GM21528 (cell line): ENCODE data around the gene COX6A1.
"Not testable (repeated sequence)": the region's sequence is repeated elsewhere in the genome, so short reads cannot be mapped to it uniquely, and the experiment has no call there.

Experiments
- ATAC-seq: cut with Tn5 transposase; IDR thresholded peaks from one replicate; pipeline ENCODE4 v1.9.1; 2021; ENCODE audit warnings: mild to moderate bottlenecking, moderate library complexity; ENCODE audit not compliant: unreplicated experiment, low FRiP score

Gene COX6A1

DNA sequence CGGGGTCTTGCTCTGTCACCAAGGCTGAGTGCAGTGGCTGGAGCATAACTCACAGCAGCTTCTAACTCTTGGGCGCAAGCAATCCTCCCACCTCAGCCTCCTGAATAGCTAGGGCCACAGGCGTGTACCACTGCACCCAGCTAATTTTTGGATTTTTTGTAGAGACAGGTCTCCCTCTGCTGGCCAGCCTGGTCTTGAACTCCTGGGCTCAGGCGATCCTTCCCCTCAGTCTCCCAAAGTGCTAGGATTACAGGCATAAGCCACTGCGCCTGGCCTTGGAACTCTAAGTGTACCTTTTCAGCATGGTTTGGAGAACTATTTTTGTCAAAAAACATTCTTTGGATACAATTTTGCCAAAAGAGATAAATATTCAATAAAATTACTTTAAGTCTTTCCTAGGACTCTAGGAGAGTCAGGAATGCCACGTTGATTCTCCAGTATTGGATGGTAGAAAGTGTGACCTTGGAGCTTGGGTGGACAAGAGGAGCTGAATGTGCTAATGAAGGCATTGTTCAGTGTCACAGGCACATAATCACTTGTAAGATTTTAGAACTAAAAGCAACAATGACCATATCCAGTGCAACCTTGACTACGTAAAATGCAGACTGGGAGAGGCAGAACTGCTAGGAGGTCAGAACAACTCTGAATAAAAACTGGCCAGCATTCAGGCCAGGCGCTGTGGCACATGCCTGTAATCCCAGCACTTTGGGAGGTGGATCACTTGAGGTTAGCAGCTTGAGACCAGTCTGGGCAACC, 28.8 kb downstream of the COX6A1 start:
- ATAC-seq: no peak

DNA sequence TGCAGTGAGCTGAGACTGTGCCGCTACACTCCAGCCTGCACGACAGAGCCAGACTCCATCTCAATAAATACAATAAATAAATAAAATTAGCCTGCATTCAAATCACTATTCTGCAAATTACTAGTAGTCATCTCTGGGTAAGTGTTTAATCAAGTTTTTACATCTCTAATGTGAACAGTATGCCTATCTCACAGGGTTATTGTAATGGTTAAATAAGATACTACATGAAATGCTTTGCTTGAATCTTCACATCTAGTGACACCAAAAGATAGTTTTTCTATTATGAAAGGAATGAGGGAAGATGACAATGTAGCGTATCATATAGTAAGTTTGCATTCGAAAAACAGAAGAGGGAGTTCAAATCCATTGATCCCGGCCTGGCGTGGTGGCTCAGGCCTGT, 29.5 kb downstream of the COX6A1 start:
- no peak for ATAC-seq

GRCh38 chr12:120468325-120468820, 30.5 kb downstream of the COX6A1 start:
- peak; percentile 9 for ATAC-seq

- peak; percentile 30 for ATAC-seq
Observed at GRCh38 chr12:120468821-120469449, 31.0 kb downstream of the COX6A1 start.

- ATAC-seq: peak; percentile 88
Observed at GRCh38 chr12:120469450-120470149, 31.7 kb downstream of the COX6A1 start, which contains the start of gene SRSF9. SRSF9 (minus strand) TSS chr12:120469748; CDS start chr12:120469609, 139 bp downstream.

GRCh38 chr12:120470150-120470784, 32.4 kb downstream of the COX6A1 start:
- ATAC-seq: peak; percentile 20

DNA sequence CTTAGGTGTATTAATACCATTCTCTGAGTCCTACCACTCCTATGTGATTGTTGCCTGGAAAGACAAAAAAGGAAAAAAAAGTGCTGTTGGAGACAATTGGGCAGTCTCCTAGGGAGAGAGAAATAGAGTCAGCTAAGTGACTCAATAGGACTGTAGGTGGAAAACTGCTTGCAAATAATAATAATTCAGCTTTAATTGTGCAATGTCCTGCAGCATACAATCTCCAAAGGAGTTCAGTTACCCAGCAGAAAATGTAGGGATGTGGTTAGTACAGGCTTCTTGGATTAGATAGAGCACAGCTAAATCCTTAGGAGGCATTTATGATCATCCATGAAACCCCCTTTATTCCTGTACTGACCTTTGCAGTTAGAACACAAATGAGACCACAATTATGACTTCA, 34.6 kb downstream of the COX6A1 start:
- no peak for ATAC-seq

DNA sequence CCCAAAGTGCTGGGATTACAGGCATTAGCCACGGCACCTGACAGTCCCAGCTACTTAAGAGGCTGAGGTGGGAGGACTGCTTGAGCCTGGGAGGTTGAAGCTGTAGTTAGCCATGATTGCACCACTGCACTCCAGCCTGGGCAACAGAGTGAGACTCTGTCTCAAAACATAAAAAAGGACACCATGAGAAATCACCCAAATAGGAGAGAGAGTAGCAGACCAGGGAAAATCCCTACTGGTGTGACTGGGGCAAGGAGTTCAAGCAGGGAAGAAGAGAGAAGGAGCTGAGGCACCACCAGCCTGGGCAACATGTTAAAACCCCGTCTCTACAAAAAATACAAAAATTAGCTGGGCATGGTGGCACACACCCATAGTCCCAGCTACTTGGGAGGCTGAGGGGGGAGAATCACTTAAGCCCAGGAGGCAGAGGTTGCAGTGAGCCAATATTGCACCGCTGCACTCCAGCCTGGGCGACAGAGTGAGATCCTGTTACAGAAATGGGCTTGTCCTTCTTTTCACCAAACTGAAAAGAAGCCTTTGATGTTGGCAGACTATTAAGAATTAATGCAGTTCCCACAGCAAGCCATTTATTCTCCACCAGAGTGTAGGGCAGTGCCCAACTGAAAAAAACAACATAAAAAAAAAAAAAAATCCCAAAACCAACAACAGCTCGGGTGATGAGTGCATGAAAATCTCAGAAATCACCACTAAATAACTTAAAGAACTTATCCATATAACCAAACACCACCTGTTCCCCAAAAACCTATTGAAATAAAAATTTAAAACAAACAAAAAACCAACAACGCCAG, 36.1 kb downstream of the COX6A1 start:
- no peak for ATAC-seq

DNA sequence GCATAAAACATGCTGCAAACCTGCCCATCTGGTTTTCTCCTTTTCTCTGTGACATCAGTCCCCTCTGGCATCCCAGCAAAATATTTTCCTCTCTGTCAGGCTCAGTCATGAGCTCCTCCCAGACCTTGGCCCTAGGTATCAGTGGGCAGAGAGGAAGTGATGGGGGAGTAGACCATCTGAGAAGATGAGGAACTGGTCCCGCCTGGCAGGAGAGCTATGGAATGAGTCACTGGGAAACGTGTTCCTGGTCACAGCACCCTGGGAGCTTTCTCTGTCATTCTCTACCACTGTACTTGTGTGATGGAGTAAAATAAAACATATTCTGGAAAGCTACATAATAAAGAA, 36.7 kb downstream of the COX6A1 start:
- ATAC-seq: no peak

DNA sequence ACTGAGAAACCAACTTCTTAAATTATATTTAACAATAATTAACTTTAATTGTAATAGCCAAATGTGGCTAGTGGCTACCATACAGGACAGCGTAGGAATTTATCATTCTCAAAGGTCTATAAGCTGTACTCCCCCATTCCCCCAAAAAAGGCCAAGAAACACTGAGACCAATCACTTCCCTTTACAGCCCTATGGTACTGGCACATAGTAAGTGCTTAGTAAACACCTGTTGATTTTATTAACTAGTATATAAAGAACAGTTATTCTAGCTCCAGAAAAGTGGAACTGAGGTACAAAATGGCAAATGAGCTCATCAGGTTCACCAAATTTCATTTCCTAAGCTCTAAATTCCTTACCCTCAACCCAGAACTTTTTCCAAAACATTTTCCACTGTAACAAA, 37.7 kb downstream of the COX6A1 start:
- ATAC-seq: no peak

- ATAC-seq: no peak
Observed at GRCh38 chr12:120479458-120479857, 41.5 kb downstream of the COX6A1 start.

GRCh38 chr12:120480211-120480610, 42.3 kb downstream of the COX6A1 start:
- no peak for ATAC-seq

DNA sequence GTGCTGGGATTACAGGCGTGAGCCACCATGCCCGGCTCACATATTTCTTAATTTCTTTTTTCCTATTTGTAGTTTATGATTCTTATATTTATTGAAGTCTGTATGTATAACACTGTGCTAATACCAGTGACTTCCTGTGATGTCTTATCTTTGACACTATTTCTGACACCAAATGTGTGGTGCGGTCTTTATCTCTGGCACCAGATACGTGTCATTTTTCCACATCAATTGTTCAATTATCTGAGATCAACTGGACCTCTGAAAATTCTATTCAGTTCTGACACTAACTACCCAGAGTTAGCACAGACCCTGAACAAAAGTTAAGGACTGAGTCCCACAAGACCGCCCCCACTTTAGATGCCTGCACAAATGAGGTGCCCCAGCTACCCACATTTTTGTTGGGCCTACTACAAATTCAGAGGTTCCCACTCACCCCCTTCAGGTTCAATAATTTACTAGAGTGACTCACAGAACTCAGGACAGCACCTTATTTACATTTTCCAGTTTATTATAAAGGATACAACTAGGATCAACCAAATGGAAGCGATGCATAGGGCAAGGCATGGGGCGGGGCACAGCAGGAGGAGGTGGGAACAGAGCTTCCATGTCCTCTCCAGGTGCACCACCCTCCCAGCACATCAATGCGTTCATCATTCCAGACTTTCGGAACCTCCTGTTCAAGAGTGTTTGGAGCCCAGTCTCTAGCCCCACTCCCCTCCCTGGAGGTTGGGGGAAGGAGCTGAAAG, 43.3 kb downstream of the COX6A1 start:
- ATAC-seq: no peak

- no peak for ATAC-seq
Observed at GRCh38 chr12:120483621-120484020, 45.7 kb downstream of the COX6A1 start.

DNA sequence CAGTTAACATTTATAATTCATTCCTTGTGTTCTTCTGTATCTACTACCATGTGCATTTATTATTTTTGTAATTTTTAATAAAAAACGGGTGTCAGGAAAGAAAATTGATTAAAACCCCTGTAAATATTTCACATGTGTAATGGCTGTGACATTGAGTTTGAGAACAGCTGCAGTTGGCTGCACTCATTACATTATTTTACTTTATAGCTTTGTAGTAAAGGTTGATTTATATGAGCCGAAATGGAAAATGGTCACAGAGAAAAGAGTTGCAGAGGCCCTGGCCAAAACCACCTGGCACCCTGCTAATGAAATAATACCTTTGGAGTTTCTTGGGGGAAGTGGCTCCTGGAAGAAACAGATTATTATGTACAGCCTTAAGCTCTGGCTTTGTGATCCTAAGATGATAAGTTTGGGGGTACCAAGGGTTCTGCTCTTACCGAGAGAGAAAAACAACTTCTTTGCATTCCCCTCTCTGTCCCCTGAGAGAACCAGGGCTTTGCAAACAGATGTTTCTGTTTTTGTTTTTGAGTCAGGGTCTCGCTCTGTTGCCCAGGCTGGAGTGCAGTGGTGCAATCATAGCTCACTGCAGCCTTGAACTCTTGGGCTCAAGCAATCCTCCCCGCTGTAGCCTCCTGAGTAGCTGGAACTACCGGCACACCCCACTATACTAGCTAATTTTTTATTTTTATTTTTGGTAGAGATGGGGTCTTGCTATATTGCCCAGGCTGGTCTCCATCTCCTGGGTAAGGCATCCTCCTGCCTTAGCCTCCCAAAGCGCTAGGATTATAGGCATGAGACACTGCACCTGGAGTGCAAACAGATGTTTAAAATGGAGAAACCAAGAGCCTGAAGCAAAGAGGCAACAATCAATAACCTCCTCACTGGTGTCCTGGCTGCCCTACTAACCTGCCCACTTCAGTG, 48.3 kb downstream of the COX6A1 start:
- ATAC-seq: no peak

DNA sequence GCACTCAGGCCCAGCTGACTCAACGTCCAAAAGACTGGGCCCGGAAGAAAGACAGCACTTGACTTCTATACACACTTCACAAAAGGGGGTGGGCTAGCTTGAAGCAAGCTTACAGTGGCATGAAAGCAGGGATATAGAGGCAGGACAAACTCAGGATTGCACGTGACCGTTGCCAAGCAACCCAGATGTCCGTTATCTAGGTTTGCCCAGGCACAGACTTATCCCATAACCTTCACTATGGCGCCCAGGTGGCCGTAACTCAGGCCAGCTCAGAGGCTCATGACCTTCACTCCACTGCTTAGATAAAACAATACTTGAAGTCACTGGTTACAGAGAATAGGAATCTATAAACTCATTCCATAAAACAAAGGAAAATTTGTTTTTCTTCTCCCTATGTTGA, 49.6 kb downstream of the COX6A1 start:
- ATAC-seq: not testable (repeated sequence)

DNA sequence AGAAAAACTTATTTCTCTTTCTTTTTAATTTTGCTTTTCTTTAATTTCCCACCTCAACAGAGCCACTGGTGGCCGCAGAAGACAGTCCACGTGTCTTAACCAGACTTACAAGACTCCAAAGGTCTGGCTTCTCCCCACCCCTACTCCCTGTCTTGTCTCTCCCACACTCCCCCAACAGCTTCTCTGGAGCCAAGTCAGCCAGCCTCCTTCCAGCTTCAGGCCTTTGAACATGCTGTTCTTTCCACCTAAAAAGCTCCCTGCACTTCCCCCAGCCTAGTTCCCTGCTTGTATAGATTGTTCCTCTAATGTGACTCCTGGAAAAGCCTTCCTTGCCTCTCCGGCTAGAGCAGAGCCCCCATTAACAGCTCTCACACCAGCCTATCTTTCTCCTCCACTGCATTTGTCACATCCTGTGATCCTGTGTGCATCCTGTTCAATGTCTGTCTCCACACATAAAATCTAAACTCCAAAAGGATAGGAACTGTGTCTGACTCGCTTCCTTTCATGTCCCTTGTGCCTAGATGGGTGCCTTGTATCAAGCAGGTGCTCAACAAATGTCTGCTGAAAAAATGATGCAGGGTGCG, 50.2 kb downstream of the COX6A1 start:
- ATAC-seq: no peak

DNA sequence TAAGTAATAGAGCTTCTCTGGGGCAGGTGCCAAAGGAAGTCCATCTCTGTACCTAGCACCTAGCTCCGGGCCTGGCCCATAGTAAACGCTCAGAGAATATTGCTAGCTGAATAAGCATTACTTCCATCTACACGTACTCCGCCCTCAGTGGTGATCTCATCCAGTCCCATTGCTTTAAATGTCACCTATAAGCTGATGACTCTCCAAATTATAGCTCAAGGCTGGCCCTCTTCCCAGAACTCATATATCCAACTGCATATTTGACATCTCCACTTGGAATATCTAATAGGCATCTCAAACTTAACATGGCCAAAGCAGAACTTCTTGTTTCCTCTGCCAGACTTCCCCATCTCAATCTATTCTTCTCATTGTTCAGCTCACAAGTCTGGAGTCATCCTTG, 51.1 kb downstream of the COX6A1 start:
- ATAC-seq: no peak
